H1 (cell line): ENCODE results near the gene ATP11C. TPM values are rescaled to one million over a fixed set of nuclear protein-coding genes. Genes with fewer than 3 reads are reported as not detected.

Experiments
- CTCF ChIA-PET: fragments of 300-600 bp; sonication (Branson Sonifier 250); formaldehyde crosslinking; loops from one replicate; lab custom pipeline; 2021; ENCODE audit not compliant: partially characterized antibody; lab: Charles Lee
- POLR2A ChIA-PET: fragments of 300-600 bp; sonication (Branson Sonifier 250); formaldehyde crosslinking; loops from one replicate; lab custom pipeline; 2021; ENCODE audit warnings: inconsistent platforms; ENCODE audit not compliant: partially characterized antibody; lab: Charles Lee
- DNase-seq, 2 experiments: peaks; one replicate each; pipeline versions ENCODE4 v3.0.0 to v3.0.0-alpha.2; 2010 to 2022; ENCODE audit warnings: low spot score in 2 of 2, low read depth in 1 of 2, mixed read lengths in 1 of 2
- FAIRE-seq: peaks from 2 replicates; lab custom pipeline; 2011; peaks lifted over from hg19 to GRCh38; lab: Jason Lieb, UNC
- H2AFZ ChIP-seq: 2 replicates; pipeline ENCODE4 v1.8.1; 2012; ENCODE audit warnings: low read length, inconsistent platforms
- H2AK5ac ChIP-seq: 2 replicates; pipeline ENCODE4 v1.6.1; 2013; ENCODE audit warnings: low read depth, low read length
- H2BK120ac ChIP-seq: replicated peaks from 2 replicates; pipeline ENCODE3; 2013; ENCODE audit warnings: low read depth, low read length, inconsistent platforms
- H2BK12ac ChIP-seq: 2 replicates; pipeline ENCODE4 v1.6.1; 2013; ENCODE audit warnings: low read depth, low read length
- H2BK15ac ChIP-seq: 2 replicates; pipeline ENCODE4 v1.6.1; 2013; ENCODE audit warnings: low read length
- H2BK20ac ChIP-seq: 2 replicates; pipeline ENCODE4 v1.6.1; 2013; ENCODE audit warnings: low read length
- H2BK5ac ChIP-seq: 2 replicates; pipeline ENCODE4 v1.6.1; 2013; ENCODE audit warnings: low read depth, low read length
- H3K14ac ChIP-seq: 2 replicates; pipeline ENCODE4 v1.6.1; 2013; ENCODE audit warnings: inconsistent platforms; ENCODE audit not compliant: insufficient read length
- H3K18ac ChIP-seq: 2 replicates; pipeline ENCODE4 v1.6.1; 2013; ENCODE audit warnings: low read length; ENCODE audit errors: extremely low read depth
- H3K23ac ChIP-seq: 2 replicates; pipeline ENCODE4 v1.6.1; 2013; ENCODE audit warnings: inconsistent platforms; ENCODE audit not compliant: insufficient read length
- H3K23me2 ChIP-seq: 2 replicates; pipeline ENCODE4 v1.6.1; 2013; ENCODE audit warnings: low read depth, low read length
- H3K27ac ChIP-seq: 2 replicates; pipeline ENCODE4 v1.6.1; 2011; ENCODE audit warnings: low read depth, low read length, inconsistent platforms
- H3K27me3 ChIP-seq, 4 experiments: replicated peaks in 1 of 4; 1 replicate in 1 of 4; 2 replicates in 3 of 4; pipeline versions ENCODE4 v1.6.1 to v1.8.1; 2011 to 2013; ENCODE audit warnings: low read length in 3 of 4, mild to moderate bottlenecking in 3 of 4, inconsistent platforms in 2 of 4, mixed read lengths in 2 of 4, moderate library complexity in 1 of 4; ENCODE audit not compliant: control insufficient read depth in 3 of 4, insufficient read depth in 3 of 4; ENCODE audit errors: extremely low read depth in 1 of 4
- H3K36me3 ChIP-seq, 4 experiments: 2 replicates each; pipeline versions ENCODE4 v1.6.1 to v1.8.1; 2011 to 2013; ENCODE audit warnings: mild to moderate bottlenecking in 4 of 4, low read length in 3 of 4, moderate library complexity in 2 of 4, control low read depth in 1 of 4, inconsistent platforms in 1 of 4; ENCODE audit not compliant: insufficient read depth in 4 of 4, control insufficient read depth in 2 of 4
- H3K4ac ChIP-seq: replicated peaks from 2 replicates; pipeline ENCODE3; 2013; ENCODE audit warnings: low read length, low read depth, mixed read lengths, inconsistent platforms; ENCODE audit not compliant: insufficient read length
- H3K4me1 ChIP-seq, 4 experiments: replicated peaks in 1 of 4; 1 replicate in 1 of 4; 2 replicates in 3 of 4; pipeline versions ENCODE4 v1.6.1 to v1.8.1; 2011 to 2013; ENCODE audit warnings: low read length in 3 of 4, inconsistent platforms in 2 of 4, mixed read lengths in 1 of 4; ENCODE audit not compliant: insufficient read depth in 4 of 4, control insufficient read depth in 3 of 4
- H3K4me2 ChIP-seq, 2 experiments: 2 replicates each; pipeline versions ENCODE4 v1.6.1 to v1.8.1; 2011 to 2013; ENCODE audit warnings: low read depth in 2 of 2, low read length in 2 of 2, control low read depth in 1 of 2, inconsistent platforms in 1 of 2, mild to moderate bottlenecking in 1 of 2; ENCODE audit not compliant: insufficient read depth in 1 of 2
- H3K4me3 ChIP-seq, 4 experiments: fragments of 200-600, 300-600 bp in 1 of 4; sonication (generic), shearing (Covaris generic), sonication (Bioruptor Twin) in 1 of 4; 2 replicates each; pipeline versions ENCODE4 v1.5.1 to v1.8.1; 2011 to 2016; ENCODE audit warnings: low read length in 4 of 4, low read depth in 3 of 4, control low read depth in 2 of 4, inconsistent platforms in 2 of 4, mild to moderate bottlenecking in 2 of 4, mixed read lengths in 1 of 4, moderate library complexity in 1 of 4; ENCODE audit not compliant: insufficient read depth in 2 of 4; ENCODE audit errors: extremely low read depth in 1 of 4
- H3K56ac ChIP-seq: replicated peaks from 2 replicates; pipeline ENCODE3; 2013; ENCODE audit warnings: low read depth, mild to moderate bottlenecking, mixed read lengths, low read length, inconsistent platforms; ENCODE audit not compliant: insufficient read length
- H3K79me1 ChIP-seq: 2 replicates; pipeline ENCODE4 v1.6.1; 2013; ENCODE audit warnings: low read depth, low read length, control low read depth
- H3K79me2 ChIP-seq, 2 experiments: 2 replicates each; pipeline versions ENCODE4 v1.6.1 to v1.8.1; 2012 to 2013; ENCODE audit warnings: low read length in 2 of 2, mild to moderate bottlenecking in 2 of 2, inconsistent platforms in 1 of 2; ENCODE audit not compliant: insufficient read depth in 2 of 2, control insufficient read depth in 1 of 2
- H3K9ac ChIP-seq, 4 experiments: replicated peaks in 1 of 4; 1 replicate in 1 of 4; 2 replicates in 3 of 4; pipeline versions ENCODE4 v1.6.1 to v1.8.1; 2011 to 2013; ENCODE audit warnings: low read depth in 3 of 4, low read length in 3 of 4, control low read depth in 2 of 4, mild to moderate bottlenecking in 2 of 4, moderate library complexity in 2 of 4, inconsistent platforms in 1 of 4; ENCODE audit errors: extremely low read depth in 1 of 4
- H3K9me3 ChIP-seq, 2 experiments: 2 replicates each; pipeline versions ENCODE4 v1.6.1 to v1.8.1; 2012 to 2013; ENCODE audit warnings: mild to moderate bottlenecking in 2 of 2, moderate library complexity in 2 of 2, control low read depth in 1 of 2, inconsistent platforms in 1 of 2, low read depth in 1 of 2, low read length in 1 of 2, mixed read lengths in 1 of 2; ENCODE audit not compliant: insufficient read depth in 2 of 2
- H4K20me1 ChIP-seq, 2 experiments: replicated peaks in 1 of 2; 2 replicates each; pipeline versions ENCODE3 to v1.8.1; 2011 to 2013; ENCODE audit warnings: inconsistent platforms in 2 of 2, low read length in 2 of 2, mild to moderate bottlenecking in 1 of 2; ENCODE audit not compliant: insufficient read depth in 2 of 2, control insufficient read depth in 1 of 2
- H4K5ac ChIP-seq: 2 replicates; pipeline ENCODE4 v1.6.1; 2013; ENCODE audit warnings: low read length, low read depth, mixed read lengths, inconsistent platforms; ENCODE audit not compliant: insufficient read length
- H4K8ac ChIP-seq: 2 replicates; pipeline ENCODE4 v1.8.0; 2013; ENCODE audit warnings: mild to moderate bottlenecking, moderate library complexity, low read length, inconsistent platforms; ENCODE audit not compliant: insufficient read depth; ENCODE audit errors: extremely low read depth
- H4K91ac ChIP-seq: replicated peaks from 2 replicates; pipeline ENCODE3; 2013; ENCODE audit warnings: low read length, mixed read lengths, inconsistent platforms; ENCODE audit not compliant: insufficient read length
- ASH2L ChIP-seq: fragments of 200-600, 300-600 bp; sonication (generic); IDR thresholded peaks from one replicate; pipeline ENCODE4 v1.7.1; 2017; ENCODE audit warnings: low read length
- BACH1 ChIP-seq: IDR thresholded peaks from 2 replicates; pipeline ENCODE4 v1.6.1; 2012; ENCODE audit warnings: low read length, improper control_type of control experiment
- CREB1 ChIP-seq: IDR thresholded peaks from 2 replicates; pipeline ENCODE4 v1.6.1; 2012; ENCODE audit warnings: inconsistent platforms
- CTBP2 ChIP-seq: IDR thresholded peaks from 2 replicates; pipeline ENCODE4 v1.7.0; 2011; ENCODE audit warnings: borderline replicate concordance, mild to moderate bottlenecking, moderate library complexity, mixed read lengths, low read length; ENCODE audit not compliant: insufficient read depth, insufficient read length
- EP300 ChIP-seq, 2 experiments: IDR thresholded peaks; 1 replicate in 1 of 2; 2 replicates in 1 of 2; pipeline ENCODE4 v1.6.1; 2011 to 2012; ENCODE audit warnings: low read depth in 2 of 2, low read length in 2 of 2, mild to moderate bottlenecking in 2 of 2, borderline replicate concordance in 1 of 2, inconsistent platforms in 1 of 2, moderate library complexity in 1 of 2
- GTF2F1 ChIP-seq: IDR thresholded peaks from 2 replicates; pipeline ENCODE4 v1.6.1; 2012; ENCODE audit warnings: low read depth, low read length, improper control_type of control experiment, borderline replicate concordance
- POLR2A ChIP-seq, 2 experiments: IDR thresholded peaks; 1 replicate in 1 of 2; 2 replicates in 1 of 2; pipeline ENCODE4 v1.6.1; 2011; ENCODE audit warnings: low read depth in 2 of 2, low read length in 2 of 2, mild to moderate bottlenecking in 2 of 2; ENCODE audit errors: control extremely low read depth in 1 of 2
- RNF2 ChIP-seq: fragments of 200-900, 300-1000 bp; sonication (generic); IDR thresholded peaks from 2 replicates; pipeline ENCODE4 v1.7.1; 2016; ENCODE audit warnings: borderline replicate concordance, low read depth, mild to moderate bottlenecking, antibody characterized with exemption, low read length; ENCODE audit not compliant: poor library complexity, severe bottlenecking; ENCODE audit errors: missing control alignments
- RXRA ChIP-seq: IDR thresholded peaks from 2 replicates; pipeline ENCODE4 v1.6.1; 2011; ENCODE audit warnings: low read depth, mild to moderate bottlenecking, low read length, moderate library complexity; ENCODE audit not compliant: insufficient read depth
- SIX5 ChIP-seq: IDR thresholded peaks from 2 replicates; pipeline ENCODE4 v1.6.1; 2011; ENCODE audit warnings: mild to moderate bottlenecking, low read depth, low read length
- SP1 ChIP-seq: IDR thresholded peaks from 2 replicates; pipeline ENCODE4 v1.6.1; 2011; ENCODE audit warnings: low read depth, low read length
- TBP ChIP-seq: IDR thresholded peaks from 2 replicates; pipeline ENCODE4 v1.6.1; 2011; ENCODE audit warnings: low read depth, low read length, improper control_type of control experiment
- WGBS, 2 experiments: shearing (Covaris generic) in 1 of 2; methylation state at CpG; one replicate each; pipeline versions ENCODE4 v1.1.6 to v1.1.7; 2013 to 2015; ENCODE audit warnings: low lambda C conversion rate in 2 of 2, mixed read lengths in 2 of 2, inconsistent platforms in 1 of 2, low coverage in 1 of 2, missing lambda C conversion rate in 1 of 2; ENCODE audit not compliant: insufficient replicate concordance in 2 of 2, insufficient coverage in 1 of 2, insufficient read length in 1 of 2; ENCODE audit errors: extremely low coverage in 1 of 2, missing lambda C conversion rate in 1 of 2; 5-methylcytosine and 5-hydroxymethylcytosine counted together
- polyA plus RNA-seq, 7 experiments: library from polyadenylated mRNA; depleted of rRNA in 3 of 7; stranded (reverse) in 5 of 7; unstranded in 2 of 7; fragments of >200 nt in 5 of 7; fragments of 200-250 nt in 2 of 7; gene quantifications; 1 replicate in 5 of 7; 2 replicates in 1 of 7; 4 replicates in 1 of 7; pipeline versions ENCODE4 v1.2.1 to v1.2.3, GENCODE V29; 2011 to 2013; ENCODE audit warnings: missing spikeins in 2 of 7, mixed read lengths in 2 of 7
- total RNA-seq: library from RNA; stranded (reverse); fragmentation: NEBNext Ultra II Directional; extraction: Animal tissue kit (Norgen Biotek cat#: 25700); gene quantifications from 2 replicates; pipeline ENCODE4 v1.2.1, GENCODE V29; 2021

ATP11C gene
- total and polyA plus RNA-seq, 2 of the 8 experiments (the other 6 are each of a cell fraction or from before 2014, with no cell fraction given): 14.7 to 52.1 TPM

DNA sequence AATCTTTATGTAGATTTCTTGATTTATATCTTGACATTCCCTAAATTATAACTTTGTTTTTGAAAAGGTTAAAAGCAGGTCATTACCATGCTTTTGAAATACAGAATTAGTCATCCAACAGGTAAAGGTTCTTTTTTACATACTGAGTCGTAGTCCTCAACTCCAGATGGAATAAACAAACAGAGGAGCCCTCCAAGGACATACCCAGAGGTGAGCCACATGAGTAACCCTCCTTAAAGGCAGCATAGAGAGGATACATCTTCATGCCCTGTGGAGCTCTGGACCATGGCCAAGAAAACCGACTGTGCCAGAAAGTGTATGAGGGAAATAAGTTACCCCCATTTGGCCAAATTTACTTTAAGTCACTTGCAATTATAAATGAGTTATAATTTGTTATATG is 129.6 kb downstream of the ATP11C start:
- Histone ChIP-seq H3K27ac (no peak overlapping the region), H3K27me3 (no peaks in the 10 kb centered on the region), H3K4ac (no peak overlapping the region), H2BK120ac (no peak overlapping the region), H3K9me3 (no peaks in the 10 kb centered on the region), H3K36me3 (peaks cover 0 to 13% (median 1%) of the 10 kb centered on the region in 4 experiments; a peak in 3 of 8 replicates), H2AK5ac (no peak overlapping the region), H3K14ac (no peak overlapping the region), H2BK15ac (no peak overlapping the region), H3K4me2 (no peak overlapping the region), H4K20me1 (no peaks in the 10 kb centered on the region), H2BK5ac (no peak overlapping the region), H2BK12ac (no peak overlapping the region), H3K79me2 (no peaks in the 10 kb centered on the region), H3K4me1 (no peaks in the 10 kb centered on the region), H3K4me3 (no peak overlapping the region), H2AFZ (no peak overlapping the region), H4K8ac (no peak overlapping the region), H3K18ac (no peak overlapping the region), H3K23ac (no peak overlapping the region), H3K79me1 (no peaks in the 10 kb centered on the region), H3K23me2 (no peaks in the 10 kb centered on the region), H3K56ac (no peak overlapping the region), H3K9ac (no peak overlapping the region), H2BK20ac (no peak overlapping the region), H4K91ac (no peak overlapping the region), H4K5ac (no peak overlapping the region)
- FAIRE-seq (no peak), DNase-seq (no peak)
- no peak for TF ChIP-seq EP300 (IDR thresholded peaks at IDR 0.05; ENCODE audit: borderline replicate concordance in 1 of 2, low read depth in 2 of 2, low read length in 2 of 2)
- TF ChIP-seq ASH2L: no peak
- TF ChIP-seq SP1: no peak
- no peak for TF ChIP-seq CTBP2
- no peak for TF ChIP-seq POLR2A (IDR thresholded peaks at IDR 0.05; ENCODE audit: control extremely low read depth in 1 of 2, low read depth in 2 of 2, low read length in 2 of 2)
- no peak for TF ChIP-seq TBP
- no peak for TF ChIP-seq CREB1
- TF ChIP-seq BACH1: no peak
- no peak for TF ChIP-seq GTF2F1
- TF ChIP-seq RNF2: no peak
- TF ChIP-seq RXRA: no peak
- no peak for TF ChIP-seq SIX5
- 100% methylated on average over 2 of the region's 2 CpGs; no CpG with 5 or more reads in 1 of the 2 experiments for WGBS, 2 experiments
- ChIA-PET CTCF (interaction anchor here (0.7 kb wide), 1 partner anchor 124 kb away, joined by 3 read pairs; no protein-coding TSS in a partner anchor), POLR2A (no interaction called here)
